ENCODE measurements around the gene EXOSC7. TPM values are rescaled to one million over a fixed set of nuclear protein-coding genes. Genes with fewer than 3 reads are reported as not detected.

The EXOSC7 gene
- total and polyA plus RNA-seq, 10 of the 15 experiments (the other 5 are each of a cell fraction or from before 2014, with no cell fraction given) = 58.0 to 193 (median 82.9) TPM

DNA sequence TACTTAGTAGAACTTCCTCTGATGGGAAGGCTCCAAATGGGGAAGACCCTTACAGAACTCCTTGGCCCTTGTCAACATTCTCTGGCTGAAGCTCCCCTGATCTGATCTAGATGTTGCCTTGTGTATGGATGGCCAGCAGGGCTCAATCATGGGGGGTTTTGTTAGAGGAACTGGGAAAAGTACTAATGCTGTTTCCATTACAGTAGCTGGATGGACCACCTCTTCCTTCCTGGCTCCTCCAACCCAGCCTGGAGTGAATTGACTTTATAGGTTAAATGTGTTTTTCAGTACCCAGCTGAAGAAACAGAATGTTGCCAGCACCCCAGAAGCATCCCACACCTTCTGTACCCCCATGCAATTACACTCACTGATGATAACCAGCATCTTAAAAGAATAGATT is 27.4 kb downstream of the EXOSC7 start (continued):
- TF ChIP-seq, protein P1, sequence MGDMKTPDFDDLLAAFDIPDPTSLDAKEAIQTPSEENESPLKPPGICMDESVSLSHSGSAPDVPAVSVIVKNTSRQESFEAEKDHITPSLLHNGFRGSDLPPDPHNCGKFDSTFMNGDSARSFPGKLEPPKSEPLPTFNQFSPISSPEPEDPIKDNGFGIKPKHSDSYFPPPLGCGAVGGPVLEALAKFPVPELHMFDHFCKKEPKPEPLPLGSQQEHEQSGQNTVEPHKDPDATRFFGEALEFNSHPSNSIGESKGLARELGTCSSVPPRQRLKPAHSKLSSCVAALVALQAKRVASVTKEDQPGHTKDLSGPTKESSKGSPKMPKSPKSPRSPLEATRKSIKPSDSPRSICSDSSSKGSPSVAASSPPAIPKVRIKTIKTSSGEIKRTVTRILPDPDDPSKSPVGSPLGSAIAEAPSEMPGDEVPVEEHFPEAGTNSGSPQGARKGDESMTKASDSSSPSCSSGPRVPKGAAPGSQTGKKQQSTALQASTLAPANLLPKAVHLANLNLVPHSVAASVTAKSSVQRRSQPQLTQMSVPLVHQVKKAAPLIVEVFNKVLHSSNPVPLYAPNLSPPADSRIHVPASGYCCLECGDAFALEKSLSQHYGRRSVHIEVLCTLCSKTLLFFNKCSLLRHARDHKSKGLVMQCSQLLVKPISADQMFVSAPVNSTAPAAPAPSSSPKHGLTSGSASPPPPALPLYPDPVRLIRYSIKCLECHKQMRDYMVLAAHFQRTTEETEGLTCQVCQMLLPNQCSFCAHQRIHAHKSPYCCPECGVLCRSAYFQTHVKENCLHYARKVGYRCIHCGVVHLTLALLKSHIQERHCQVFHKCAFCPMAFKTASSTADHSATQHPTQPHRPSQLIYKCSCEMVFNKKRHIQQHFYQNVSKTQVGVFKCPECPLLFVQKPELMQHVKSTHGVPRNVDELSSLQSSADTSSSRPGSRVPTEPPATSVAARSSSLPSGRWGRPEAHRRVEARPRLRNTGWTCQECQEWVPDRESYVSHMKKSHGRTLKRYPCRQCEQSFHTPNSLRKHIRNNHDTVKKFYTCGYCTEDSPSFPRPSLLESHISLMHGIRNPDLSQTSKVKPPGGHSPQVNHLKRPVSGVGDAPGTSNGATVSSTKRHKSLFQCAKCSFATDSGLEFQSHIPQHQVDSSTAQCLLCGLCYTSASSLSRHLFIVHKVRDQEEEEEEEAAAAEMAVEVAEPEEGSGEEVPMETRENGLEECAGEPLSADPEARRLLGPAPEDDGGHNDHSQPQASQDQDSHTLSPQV (IDR thresholded peaks at IDR 0.05) = no peak
- TF ChIP-seq, protein P2, sequence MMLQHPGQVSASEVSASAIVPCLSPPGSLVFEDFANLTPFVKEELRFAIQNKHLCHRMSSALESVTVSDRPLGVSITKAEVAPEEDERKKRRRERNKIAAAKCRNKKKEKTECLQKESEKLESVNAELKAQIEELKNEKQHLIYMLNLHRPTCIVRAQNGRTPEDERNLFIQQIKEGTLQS (IDR thresholded peaks at IDR 0.05; ENCODE audit: borderline replicate concordance, extremely low read depth, low read depth, low read length) = no peak
- TF ChIP-seq RUNX3 (IDR thresholded peaks at IDR 0.05; ENCODE audit: low read length) (no peak), NRF1 (conservative IDR thresholded peaks at IDR 0.05; ENCODE audit: low read depth, low read length) (no peak), NFYA (IDR thresholded peaks at IDR 0.05; ENCODE audit: borderline replicate concordance, low read depth, low read length) (no peak), HDAC2 (IDR thresholded peaks at IDR 0.05) (no peak), FOXK2 (IDR thresholded peaks at IDR 0.05) (no peak), KDM1A (IDR thresholded peaks at IDR 0.05; ENCODE audit: borderline replicate concordance) (no peak)
- TF ChIP-seq, protein P3, sequence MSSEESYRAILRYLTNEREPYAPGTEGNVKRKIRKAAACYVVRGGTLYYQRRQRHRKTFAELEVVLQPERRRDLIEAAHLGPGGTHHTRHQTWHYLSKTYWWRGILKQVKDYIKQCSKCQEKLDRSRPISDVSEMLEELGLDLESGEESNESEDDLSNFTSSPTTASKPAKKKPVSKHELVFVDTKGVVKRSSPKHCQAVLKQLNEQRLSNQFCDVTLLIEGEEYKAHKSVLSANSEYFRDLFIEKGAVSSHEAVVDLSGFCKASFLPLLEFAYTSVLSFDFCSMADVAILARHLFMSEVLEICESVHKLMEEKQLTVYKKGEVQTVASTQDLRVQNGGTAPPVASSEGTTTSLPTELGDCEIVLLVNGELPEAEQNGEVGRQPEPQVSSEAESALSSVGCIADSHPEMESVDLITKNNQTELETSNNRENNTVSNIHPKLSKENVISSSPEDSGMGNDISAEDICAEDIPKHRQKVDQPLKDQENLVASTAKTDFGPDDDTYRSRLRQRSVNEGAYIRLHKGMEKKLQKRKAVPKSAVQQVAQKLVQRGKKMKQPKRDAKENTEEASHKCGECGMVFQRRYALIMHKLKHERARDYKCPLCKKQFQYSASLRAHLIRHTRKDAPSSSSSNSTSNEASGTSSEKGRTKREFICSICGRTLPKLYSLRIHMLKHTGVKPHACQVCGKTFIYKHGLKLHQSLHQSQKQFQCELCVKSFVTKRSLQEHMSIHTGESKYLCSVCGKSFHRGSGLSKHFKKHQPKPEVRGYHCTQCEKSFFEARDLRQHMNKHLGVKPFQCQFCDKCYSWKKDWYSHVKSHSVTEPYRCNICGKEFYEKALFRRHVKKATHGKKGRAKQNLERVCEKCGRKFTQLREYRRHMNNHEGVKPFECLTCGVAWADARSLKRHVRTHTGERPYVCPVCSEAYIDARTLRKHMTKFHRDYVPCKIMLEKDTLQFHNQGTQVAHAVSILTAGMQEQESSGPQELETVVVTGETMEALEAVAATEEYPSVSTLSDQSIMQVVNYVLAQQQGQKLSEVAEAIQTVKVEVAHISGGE (CRISPR knock-in tag; IDR thresholded peaks at IDR 0.05) = no peak

Data from GM12878 (cell line).